Astrocyte of the spinal cord (primary cell): ENCODE measurements around the gene G3BP2.
"Not testable (repeated sequence)": the region's sequence is repeated elsewhere in the genome, so short reads cannot be mapped to it uniquely, and the experiment has no call there.

Source experiments
- DNase-seq: peaks from one replicate; pipeline ENCODE4 v3.0.0; 2011; ENCODE audit warnings: low read depth, low spot score
- H3K4me3 ChIP-seq: 2 replicates; pipeline ENCODE4 v1.5.1; 2011; ENCODE audit warnings: low read depth, mild to moderate bottlenecking, low read length, moderate library complexity
- in situ Hi-C: cut with HindIII; loops from 2 replicates; pipeline ENCODE4 v1.10.0; 2017; ENCODE audit warnings: low sequenced_read_pairs
- TF ChIP-seq, protein P1 (sequence below): IDR thresholded peaks from 2 replicates; pipeline ENCODE4 v1.5.1; 2012; ENCODE audit warnings: low read depth, mild to moderate bottlenecking, low read length, inconsistent platforms

G3BP2 gene

DNA sequence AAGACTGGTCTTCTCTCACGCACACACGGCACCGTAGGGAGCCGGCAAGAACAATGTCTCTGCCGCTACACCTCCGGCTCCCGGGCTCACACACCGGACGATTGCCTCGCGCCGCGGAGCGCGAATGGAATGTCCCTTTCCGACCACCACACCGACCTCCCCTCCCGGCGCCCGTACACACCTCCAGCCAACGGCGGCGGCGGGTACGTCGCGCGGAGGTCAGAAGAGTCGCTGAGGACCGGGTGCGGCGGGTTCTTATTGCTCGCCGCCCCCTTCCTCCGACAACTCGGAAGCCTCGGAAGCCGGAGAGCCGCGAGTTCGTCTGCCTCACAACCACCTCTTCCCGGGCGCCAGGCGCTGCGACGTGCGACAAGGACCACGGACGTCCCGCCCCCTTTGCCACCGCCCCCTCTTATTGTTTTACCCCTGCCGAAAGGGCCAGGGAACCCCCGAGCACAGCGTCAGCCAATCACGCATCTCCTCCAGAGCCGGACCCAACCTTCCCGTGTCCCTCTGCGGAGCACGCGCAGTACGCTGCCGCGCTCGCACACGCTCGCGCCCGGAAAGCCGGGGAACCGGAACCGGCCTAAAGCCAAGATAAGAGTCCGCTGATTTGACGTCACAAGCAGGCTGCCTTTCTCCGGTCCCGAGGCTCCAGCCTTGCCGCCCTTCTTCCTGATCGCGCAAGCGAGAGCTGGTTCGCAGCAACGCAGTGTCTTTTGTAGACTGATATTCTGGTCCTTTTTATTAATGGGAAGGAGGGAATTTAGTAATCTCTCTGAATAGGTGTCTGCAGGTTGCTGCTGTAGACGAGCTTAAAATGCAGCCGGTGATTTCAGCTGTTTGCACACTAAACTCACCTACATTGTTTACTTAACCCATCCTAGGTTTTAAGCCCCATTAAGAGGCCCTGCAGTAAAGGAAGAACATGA, at the start of gene G3BP2:
Gene G3BP2 (minus strand): TSS at position 385 of the 932 bp plus-strand sequence. CDS start 11,386 bp downstream, outside the sequence.
- TF ChIP-seq, protein P1, sequence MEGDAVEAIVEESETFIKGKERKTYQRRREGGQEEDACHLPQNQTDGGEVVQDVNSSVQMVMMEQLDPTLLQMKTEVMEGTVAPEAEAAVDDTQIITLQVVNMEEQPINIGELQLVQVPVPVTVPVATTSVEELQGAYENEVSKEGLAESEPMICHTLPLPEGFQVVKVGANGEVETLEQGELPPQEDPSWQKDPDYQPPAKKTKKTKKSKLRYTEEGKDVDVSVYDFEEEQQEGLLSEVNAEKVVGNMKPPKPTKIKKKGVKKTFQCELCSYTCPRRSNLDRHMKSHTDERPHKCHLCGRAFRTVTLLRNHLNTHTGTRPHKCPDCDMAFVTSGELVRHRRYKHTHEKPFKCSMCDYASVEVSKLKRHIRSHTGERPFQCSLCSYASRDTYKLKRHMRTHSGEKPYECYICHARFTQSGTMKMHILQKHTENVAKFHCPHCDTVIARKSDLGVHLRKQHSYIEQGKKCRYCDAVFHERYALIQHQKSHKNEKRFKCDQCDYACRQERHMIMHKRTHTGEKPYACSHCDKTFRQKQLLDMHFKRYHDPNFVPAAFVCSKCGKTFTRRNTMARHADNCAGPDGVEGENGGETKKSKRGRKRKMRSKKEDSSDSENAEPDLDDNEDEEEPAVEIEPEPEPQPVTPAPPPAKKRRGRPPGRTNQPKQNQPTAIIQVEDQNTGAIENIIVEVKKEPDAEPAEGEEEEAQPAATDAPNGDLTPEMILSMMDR = no peak
- in situ Hi-C loops = no loop called here
- peak; percentile 98 for DNase-seq
- peak within 1 kb of the TSS; percentile 99 for H3K4me3 ChIP-seq

DNA sequence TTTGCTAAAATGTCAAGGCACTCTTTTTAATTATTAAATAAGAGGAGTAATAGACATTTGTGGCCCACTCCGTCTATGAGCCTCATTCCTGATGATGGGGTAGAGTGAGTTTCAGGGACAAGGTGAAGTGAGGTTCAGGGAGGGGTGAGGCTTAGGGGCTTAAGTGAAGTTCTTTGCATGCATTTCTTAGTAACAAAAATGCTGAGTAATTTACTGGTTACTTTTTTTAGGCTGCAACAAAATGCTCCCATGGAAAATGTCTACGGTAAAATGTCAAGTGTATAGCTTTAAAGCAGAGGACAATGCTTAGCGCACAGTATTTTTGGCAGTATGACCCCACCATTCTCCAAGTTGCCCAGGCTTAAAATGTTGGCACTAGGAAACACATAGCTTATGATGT, 49.2 kb upstream of the G3BP2 start:
- no peak overlapping the region for H3K4me3 ChIP-seq
- in situ Hi-C loops = no loop called here
- DNase-seq = no peak
- TF ChIP-seq, protein P1 = no peak

DNA sequence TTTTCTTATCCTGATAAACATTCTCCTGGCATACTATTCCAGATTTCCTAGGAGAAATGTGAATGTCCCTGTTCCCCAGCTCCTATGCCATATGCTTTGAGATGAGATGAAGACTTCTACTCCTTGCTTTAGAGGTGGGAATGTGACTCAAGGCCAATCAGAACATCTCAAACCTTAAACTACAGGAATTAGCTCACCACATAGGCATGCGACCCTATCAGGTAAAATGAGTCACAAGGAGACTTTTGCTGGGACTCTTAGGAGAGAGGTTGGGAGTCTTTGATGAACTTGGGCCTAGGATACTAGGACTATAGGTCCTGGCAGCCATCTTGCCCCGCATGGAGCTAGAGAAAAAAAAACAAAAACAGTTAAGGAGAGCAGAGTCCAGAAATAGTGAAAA, 45.3 kb upstream of the G3BP2 start:
- in situ Hi-C loops = no loop called here
- TF ChIP-seq, protein P1 = no peak
- H3K4me3 ChIP-seq = no peak overlapping the region
- no peak for DNase-seq

DNA sequence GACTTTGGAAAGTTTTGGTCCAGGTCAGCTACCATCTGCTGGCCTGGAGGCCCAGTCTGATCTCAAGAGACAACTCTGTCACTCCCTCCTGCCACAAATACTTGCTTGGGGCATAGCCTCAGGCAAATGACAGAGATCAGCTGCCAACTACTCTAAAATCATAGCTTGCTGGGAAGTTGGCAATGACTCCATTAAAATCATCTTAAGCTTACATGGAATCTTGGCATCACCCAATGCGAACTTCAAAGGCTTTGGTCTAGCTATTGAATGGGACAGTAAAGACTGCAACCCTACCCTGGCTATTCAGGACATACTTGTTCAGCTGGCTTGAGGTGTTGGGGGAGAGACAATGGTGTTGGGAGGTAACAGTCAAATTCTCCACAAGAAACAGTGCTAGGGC, 44.2 kb upstream of the G3BP2 start:
- in situ Hi-C loops = no loop called here
- H3K4me3 ChIP-seq = no peak overlapping the region
- DNase-seq = no peak
- TF ChIP-seq, protein P1 = no peak

DNA sequence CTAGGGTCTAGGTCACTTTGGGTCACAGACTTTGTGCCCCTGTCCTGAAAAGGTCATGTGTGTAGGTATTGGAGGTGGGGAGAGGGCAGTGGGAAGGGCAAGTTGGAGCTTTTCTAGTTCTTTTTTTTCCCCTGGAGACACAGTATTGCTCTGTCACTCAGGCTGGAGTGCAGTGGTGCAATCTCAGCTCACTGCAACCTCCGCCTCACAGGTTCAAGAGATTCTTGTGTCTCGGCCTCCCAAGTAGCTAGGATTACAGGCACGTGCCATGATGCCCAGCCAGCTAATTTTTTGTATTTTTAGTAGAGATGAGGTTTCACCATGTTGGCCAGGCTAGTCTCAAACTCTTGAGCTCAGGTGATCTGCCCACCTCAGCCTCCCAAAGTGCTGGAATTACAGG, 42.8 kb upstream of the G3BP2 start:
- H3K4me3 ChIP-seq, DNase-seq, in situ Hi-C loops: not testable (repeated sequence)

DNA sequence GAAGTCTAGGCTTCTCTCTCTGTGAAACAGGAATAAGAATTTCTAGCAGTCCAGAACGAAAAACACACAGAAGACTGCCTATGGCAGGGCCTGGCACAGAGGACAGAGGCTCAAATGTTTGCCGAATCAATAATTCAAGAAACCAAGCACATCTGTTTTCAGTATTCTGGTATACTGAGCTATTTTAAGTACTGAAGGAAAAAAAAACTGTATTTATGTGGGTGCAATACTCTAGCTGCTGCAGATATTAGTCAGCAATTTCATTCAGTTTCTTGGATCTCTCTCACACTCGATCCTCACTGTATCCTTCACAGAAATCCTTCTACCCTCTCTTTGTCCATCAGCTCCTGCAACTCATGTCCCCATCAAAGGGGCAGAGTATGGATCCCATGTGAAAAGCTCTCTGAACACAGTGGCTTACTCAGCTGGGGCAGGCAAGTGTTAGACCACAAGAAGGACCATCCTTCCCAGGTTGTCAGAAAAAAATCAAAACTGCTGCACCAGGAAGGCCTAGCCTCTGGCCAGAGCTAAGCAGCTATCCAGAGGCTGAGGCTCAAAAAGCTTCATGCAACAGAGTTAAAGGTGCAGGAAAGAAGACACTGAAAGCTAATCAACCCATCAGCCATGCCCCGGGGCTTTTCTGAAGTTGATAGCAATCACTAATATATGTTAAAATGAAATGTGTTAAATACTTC, 42.0 kb upstream of the G3BP2 start:
- peak; percentile 43 for DNase-seq

More for the DNA sequence above, 42.0 kb upstream of the G3BP2 start:
- in situ Hi-C loops = no loop called here
- H3K4me3 ChIP-seq = no peak overlapping the region
- TF ChIP-seq, protein P1 = no peak
